Measurements from ENCODE around the gene MFSD6.

DNA sequence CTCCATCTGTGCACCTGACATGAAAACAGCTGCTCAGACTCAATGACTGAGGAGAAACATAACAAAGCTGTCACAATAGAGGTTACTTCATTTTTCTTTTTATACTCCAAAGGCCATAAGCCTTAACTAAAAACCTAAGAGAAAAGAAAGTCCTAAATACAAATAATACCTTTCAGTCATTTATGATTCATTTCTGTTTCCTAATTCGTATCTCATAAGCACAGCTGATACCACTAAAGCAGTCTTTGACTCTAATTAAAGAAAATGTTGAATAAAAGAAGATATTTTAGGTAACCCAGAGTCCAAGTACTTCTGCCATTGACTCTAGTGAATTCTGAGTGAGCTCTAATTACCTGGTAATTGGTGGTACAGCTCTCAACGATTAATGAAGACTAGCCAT, 105.7 kb downstream of the MFSD6 start:
- TF ChIP-seq, protein P1, sequence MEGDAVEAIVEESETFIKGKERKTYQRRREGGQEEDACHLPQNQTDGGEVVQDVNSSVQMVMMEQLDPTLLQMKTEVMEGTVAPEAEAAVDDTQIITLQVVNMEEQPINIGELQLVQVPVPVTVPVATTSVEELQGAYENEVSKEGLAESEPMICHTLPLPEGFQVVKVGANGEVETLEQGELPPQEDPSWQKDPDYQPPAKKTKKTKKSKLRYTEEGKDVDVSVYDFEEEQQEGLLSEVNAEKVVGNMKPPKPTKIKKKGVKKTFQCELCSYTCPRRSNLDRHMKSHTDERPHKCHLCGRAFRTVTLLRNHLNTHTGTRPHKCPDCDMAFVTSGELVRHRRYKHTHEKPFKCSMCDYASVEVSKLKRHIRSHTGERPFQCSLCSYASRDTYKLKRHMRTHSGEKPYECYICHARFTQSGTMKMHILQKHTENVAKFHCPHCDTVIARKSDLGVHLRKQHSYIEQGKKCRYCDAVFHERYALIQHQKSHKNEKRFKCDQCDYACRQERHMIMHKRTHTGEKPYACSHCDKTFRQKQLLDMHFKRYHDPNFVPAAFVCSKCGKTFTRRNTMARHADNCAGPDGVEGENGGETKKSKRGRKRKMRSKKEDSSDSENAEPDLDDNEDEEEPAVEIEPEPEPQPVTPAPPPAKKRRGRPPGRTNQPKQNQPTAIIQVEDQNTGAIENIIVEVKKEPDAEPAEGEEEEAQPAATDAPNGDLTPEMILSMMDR (IDR thresholded peaks at IDR 0.05) = no peak
- TF ChIP-seq EP300 (IDR thresholded peaks at IDR 0.05) (no peak), POLR2A (IDR thresholded peaks at IDR 0.05) (no peak)

All from ovary (tissue), 3 donors.